HG03378 (cell line): ENCODE results near the gene IER2.
"Not testable (repeated sequence)": the region's sequence is repeated elsewhere in the genome, so short reads cannot be mapped to it uniquely, and the experiment has no call there.

Source experiments
- ATAC-seq: cut with Tn5 transposase; IDR thresholded peaks from one replicate; pipeline ENCODE4 v1.9.1; 2021; ENCODE audit warnings: mild to moderate bottlenecking, moderate library complexity; ENCODE audit not compliant: unreplicated experiment

The IER2 gene

DNA sequence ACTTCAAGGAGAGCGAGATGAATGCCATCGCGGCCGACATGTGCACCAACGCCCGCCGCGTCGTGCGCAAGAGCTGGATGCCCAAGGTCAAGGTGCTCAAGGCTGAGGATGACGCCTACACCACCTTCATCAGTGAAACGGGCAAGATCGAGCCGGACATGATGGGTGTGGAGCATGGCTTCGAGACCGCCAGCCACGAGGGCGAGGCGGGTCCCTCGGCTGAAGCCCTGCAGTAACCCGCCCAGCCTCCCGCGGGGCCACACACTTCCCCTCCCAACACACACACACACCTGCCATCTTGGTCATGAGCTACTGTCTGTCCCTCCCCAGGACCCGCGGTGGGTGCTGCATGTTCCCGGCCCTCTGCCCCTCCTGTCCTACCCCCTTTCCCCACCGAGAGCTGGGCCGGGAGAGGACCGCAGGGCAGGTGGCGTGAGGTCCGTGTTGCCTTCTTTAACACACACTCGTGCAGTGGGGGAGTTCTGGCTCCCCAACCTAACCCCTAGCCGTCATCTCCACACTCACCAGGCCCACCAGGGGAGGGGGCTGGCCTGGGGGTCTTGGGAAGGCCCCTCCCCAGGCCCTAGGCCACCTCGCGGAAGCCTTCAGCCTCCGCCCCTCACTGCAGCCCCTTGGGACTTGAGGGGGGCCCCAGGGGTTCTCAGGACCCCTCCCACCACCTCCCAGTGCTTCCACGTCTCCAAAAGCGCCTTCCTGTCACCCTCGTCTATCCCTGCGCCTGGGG, 11.9 kb upstream of the IER2 start:
- no peak for ATAC-seq

DNA sequence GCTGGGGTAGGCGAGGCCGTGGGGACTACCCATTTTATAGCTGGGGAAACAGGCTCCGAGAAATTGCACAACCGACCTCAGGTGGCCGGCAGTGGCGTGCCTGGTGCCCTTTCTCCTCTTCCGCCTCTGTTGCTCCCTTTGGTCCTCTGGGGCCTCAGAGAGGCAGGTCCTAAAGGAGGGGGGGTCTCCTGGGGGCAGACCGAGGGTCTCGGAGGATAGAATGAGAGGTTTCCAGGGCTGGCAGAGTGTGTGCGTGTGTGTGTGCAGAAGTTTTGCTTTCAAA, 11.4 kb upstream of the IER2 start:
- ATAC-seq: no peak

DNA sequence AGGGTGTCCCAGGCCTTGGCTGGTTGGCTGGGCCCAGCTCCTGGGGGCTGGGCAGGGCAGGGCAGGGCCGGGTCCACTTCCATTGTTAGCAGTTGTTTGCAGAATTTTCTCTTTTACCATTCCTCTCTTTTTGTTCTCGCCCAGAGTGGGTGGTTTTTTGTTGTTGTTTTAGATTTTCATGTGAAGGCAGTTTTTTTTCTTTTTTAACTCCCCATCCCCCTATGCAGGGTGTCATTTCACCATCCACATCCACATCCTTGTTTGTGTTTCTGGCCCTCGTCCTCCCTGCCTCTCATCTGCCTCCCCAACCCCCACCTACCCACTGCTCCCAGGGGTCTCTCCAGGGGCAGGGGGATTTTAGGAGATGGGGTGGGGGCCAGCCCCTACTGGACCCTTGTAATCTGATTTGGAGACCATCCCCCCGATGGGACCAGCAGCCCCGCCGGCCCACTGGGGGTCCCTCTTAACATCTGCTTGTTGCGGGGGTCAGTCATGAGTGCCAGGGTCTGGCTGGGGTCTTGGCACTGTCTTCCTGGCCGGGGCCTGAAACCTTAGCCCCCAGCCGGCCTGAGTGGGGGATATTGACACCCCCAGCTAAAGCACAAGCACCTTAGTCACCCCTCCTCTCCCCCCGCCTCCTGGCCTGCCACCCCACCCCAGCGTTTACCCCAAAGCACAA, 10.4 kb upstream of the IER2 start:
- no peak for ATAC-seq

DNA sequence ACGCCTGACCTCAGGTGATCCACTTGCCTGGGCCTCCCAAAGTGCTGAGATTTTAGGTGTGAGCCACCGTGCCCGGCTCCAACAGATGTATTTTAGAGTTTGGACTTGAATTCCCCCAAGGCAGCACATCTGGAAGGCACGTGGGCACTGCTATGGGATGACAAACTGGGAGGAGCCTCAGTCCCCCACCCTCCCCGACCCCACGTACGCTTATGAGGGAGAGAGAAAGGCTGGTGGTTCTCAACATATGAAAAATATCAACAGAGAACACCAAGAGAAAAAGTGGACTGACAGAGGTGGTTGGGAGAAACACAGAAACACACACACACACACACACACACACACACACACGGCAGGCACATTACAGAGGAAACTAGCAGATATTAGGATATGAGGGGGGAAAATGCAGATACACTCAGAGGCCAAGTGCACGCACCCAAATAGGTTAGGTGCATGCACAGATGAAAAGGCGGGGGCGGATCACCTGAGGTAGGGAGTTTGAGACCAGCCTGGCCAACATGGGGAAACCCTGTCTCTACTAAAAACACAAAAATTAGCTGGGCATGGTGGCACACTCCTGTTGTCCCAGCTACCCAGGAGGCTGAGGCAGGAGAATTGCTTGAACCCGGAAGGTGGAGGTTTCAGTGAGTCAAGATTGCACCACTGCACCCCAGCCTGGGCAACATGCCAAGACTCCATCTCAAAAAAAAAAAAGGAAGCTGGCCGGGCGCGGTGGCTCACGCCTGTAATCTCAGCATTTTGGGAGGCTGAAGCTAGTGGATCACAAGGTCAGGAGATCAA, 3.2 kb upstream of the IER2 start:
- no peak for ATAC-seq

DNA sequence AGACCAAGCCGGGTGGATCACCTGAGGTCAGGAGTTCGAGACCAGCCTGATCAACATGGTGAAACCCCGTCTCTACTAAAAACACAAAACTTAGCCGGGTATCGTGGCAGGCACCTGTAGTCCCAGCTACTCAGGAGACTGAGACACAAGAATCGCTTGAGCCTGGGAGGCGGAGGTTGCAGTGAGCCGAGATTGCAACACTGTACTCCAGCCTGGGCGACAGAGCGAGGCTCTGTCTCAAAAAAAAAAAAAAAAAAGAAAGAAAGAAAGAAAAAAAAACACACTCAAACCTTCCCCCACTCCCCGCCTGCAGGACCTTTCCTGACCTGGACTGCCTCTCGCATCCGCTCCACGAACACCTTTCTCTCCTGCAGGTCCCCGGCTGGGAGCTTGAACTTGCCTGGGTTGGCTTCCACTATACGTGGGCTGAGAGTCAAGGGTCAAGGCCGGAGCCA, 1.0 kb upstream of the IER2 start:
- not testable (repeated sequence) for ATAC-seq

DNA sequence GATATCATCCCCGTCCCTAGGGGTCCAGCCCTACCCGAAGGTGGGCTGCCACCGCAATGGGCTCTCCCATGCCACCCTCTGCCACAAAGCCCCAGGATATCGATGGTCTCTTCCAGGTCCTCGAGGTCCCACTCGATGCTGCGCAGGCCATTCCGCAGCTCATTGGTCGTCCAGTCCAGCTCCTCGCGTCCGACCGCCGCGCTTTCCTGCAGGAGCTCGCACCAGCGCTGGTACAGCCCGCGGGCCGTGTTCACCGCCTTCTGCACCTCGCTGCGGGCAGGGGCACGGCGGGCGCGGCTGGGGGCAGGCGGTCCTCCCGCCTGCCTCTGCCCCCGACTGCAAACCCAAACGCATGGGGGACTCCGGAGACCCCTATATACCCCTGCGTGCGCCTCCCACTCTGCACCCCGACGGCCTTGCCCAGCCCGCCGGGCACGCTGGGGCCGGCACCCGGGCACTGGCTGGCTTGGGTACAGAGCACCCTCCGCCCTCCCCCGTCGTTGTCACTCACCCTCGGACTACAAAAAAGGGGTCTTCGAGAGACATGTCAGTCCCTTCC, 504 bp upstream of the IER2 start:
- ATAC-seq: no peak

DNA sequence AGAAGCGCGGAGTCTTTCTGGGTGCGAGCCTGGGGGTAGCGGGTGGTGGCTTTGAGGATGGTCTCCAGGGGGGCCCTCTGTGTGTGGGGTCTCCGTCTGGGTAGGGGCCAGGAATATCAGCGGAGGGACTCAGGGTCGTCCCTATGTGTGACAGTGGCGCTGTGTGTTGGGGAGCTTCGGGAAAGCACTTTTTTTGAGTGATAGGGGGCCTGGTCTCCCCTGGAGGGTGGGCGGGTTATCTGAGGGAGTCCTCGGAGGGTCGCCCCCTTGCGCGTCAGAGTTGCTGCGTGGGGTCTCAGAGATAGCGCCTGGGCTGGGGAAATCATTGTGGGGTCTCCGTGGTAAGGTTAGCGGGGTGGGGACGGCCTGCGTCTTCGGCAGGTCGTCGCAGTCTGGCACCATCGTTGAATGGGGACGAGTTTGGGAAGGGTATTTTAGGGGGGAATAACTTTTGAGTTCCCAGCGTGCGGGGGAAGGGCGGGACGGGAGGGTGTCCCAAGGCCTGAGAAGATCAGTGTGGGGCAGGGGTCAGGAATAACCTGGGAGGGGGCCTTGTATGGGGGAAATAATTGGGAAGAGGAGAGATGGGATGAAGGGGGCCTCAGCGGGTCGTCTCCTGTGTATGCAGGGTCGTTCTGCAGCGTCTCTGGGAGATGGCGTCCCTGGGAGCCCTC, 857 bp downstream of the IER2 start:
- ATAC-seq: no peak

DNA sequence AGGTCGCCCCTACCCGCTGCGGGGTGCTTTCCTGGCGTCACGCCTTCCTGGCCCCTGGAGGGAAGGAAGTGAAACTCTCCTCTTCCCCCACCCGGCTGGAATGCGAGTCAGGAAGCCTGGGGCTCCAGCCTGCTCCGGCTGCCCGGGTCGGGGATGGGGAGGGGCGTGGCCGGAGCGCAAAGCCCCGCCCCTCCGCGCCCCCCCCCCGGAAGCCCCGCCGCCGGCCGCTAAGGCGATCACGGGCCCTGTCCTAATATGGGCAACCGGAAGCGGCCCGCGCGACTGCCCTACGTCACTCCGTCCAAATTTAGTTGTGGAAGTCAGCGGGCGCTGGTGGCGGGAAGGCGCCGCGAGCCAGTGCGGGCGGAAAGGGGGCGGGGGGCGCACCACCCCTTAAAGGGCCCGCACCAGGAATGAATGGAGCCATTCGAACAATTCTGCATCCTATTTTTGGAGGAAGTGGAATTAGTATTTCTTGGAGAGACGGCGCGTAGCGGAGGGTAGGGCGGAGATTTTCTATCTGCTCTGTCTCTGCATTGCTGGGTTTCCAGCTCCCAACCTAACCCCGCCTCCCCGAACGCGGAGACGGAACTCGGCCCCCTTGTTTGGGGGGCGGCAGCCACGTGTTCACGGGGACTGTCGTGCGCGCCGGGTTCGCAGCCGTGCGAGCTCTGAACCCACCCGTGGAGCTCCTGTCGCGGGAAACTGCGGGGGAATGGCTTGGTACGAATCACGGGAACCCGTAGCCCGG, 1.6 kb downstream of the IER2 start:
- ATAC-seq: peak; percentile 33

DNA sequence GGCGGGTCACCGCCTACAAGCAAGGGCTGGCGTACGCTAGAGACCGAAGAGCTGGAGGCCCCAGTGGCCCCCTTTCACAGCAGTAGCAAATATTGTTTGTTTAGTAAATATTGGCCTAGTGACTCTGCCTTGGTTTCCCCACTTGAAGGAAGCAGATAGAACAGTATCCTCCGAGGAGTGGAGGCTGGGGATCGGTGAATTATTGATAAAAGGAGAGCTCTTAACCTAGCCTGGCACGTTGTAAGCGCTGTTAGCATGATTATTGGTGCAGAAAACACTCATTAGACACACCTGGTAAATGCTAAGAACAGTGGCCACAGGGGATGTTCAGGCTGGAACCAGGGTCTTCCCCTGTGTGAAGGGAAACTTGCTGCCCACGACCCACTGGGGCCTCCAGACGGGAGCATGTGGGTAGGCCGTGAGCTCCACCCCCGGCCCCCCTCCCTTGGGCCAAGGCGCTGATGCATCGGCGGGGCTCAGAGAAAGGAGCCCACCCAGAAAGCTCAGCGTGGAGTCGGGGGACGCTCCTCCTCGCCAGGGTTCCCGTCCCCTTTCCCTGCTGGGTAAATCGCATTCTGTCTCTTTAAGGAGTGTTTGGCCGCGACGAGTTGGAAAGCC, 2.3 kb downstream of the IER2 start:
- ATAC-seq: peak; percentile 9

DNA sequence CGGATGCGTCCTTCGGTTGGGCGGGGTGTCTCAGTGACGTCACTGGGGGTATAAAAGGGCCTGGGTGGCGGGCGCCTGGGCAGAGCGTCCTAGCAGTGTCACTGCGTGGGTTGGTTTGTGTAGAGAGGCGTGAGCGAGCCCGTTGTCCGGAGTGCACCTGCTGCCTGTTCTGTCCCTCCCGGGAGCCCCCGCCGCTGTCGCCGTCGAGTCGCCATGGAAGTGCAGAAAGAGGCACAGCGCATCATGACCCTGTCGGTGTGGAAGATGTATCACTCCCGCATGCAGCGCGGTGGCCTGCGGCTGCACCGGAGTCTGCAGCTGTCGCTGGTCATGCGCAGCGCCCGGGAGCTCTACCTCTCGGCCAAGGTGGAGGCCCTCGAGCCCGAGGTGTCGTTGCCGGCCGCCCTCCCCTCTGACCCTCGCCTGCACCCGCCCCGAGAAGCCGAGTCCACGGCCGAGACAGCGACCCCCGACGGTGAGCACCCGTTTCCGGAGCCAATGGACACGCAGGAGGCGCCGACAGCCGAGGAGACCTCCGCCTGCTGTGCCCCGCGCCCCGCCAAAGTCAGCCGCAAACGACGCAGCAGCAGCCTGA, 2.9 kb downstream of the IER2 start:
- peak; percentile 34 for ATAC-seq

DNA sequence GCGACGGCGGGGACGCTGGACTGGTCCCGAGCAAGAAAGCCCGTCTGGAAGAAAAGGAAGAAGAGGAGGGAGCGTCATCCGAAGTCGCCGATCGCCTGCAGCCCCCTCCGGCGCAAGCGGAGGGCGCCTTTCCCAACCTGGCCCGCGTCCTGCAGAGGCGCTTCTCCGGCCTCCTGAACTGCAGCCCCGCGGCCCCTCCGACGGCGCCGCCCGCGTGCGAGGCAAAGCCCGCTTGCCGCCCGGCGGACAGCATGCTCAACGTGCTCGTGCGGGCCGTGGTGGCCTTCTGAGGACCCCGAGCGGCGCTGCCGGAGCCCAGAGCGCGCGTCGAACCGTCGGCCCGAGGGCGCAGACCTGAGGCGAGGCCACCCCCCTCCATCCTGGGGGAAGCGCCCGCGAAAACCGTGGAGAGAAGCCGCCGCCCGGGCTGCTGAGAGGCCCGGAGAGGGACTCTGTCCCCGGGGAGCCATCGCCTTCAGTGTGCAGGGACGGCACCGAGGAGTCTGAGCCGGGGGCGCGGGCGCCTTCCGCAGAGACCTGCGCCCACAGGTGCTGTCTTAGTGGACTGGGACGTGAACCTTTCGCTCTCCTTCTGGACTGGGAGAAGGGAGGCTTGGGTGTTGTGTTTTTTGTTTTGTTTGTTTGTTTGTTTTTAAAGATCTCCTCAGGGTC, 3.5 kb downstream of the IER2 start:
- no peak for ATAC-seq

DNA sequence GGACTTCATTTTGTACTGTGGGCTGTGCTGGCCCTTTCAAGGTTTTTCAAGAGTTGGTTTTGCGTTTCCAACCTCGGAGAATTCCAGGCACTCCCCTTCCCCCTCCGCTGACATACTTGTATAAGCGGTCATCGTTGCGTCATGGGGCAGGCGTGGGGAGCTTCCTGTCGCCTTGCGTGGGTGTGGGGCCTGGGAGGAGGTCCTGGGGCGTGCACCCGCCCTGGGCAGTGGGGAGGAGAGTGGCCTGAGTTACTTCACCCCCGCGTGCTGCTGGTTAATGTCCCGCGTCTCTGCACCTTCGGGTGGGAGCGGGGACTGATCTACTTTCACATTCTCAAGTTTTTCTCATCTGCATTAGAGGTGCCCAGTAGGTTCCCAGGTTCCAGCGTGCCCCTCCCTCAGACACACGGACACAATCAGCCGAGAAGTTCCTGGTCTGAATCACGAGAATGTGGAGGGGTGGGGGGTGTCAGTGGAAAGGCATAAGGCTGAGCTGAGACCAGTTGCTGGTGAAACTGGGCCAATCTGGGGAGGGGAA, 4.1 kb downstream of the IER2 start:
- ATAC-seq: no peak

DNA sequence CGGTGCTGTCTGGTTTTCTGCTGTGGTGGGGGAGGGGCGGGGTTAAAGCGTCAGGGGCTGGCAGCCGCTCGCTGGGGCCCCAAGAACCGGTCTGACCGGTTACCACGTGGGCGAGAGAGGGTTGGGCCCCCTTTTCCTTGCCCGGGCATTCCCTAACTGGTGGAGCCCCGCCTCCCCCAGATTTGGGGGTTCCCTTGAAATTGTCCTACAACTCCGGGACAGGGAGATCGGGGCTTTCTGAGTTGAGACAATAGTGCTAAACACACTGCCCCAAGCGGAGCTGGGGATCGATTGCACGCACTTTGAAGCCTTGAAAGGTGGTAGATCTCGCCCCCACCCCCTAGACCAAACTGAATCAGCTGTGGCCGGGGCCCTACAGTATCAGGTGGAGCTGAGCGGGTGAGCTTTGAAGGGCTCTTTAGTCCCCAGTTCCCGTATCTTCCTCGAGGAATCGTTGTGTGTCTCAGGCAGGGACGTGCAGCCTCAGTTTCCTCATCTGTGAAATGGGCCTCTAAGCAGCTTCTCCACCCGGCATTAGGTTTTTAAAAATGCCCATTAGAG, 4.8 kb downstream of the IER2 start:
- no peak for ATAC-seq

DNA sequence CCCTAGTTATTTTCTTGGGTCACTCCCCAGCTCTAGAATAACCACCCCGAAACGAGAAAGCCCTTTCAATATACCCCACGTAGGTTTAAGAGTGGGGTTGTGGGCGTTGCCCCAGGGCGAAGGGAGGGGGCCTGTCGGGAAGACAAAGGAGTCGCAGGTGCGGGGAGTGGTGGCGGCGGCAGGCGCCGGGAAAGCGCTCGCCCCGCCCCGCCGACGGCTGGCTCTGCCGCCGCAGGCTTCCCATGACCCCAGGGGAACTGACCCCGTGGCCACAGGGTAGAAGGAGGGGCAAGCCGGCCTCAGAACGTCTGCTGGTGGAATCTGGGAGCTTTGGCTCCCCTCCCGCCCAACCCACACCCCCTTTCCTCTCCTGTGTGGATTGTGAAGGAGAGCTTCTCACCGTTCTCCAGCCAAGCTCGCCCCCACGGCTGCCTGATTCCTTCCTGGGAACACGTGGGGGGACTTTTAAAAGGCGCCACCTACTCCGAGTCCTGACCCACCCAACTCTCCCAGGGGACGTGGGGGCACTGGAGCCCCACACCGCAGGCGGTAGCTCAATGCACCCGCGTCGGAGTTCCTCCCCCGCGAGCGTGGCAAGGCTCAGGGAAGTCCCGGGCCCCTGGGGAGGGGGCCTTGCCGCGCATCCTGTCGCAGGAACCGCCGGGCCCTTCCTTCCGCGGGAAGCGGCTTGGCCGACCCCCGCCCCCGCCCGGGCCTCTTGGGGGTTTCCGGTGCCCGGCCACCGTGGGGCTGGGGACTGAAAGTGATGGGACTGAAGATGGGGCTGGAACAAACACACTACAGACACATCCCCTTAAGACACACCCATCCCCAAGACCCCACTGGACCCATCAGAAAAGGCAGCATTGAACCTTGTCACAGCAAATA, 5.5 kb downstream of the IER2 start:
- ATAC-seq: no peak

DNA sequence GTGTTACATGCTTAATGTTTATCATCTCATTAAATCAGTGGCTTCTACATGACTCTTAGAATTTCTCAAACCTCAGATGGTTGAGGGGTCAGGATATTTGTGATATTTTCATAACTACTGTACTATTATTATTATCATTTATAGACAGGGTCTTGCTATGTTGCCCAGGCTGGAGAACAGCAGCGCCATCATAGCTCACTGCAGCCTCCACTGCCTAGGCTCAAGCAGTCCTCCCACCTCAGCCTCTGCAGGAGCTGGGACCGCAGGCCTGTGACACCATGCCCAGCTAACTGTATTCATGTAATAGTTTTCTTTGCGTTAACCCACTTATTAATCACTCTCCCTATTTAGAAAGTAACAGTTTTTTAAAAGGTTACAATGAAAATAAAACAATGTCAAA, 9.5 kb downstream of the IER2 start:
- no peak for ATAC-seq

DNA sequence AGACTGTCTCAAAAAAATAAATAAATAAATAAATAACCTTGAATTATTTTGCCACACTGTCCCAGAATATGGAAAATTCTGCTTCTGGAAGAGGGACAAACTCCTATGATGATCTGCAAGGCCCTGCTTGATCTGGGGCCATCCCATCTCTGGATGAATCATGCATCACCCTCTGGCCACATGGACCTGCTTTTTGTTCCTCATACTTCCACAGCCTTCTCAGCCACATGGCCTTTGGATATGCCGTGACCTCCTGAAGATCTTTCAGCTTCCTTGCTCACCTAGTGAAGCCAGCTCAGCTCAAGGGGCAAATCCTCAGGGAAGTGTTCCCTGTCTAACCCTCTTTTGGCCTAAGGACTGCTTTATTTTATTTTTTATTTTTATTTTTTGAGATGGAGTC, 10.3 kb downstream of the IER2 start:
- ATAC-seq: no peak
